NCI-H345 (cell line): ENCODE measurements around the gene CTTN.
"Not testable (repeated sequence)": the region's sequence is repeated elsewhere in the genome, so short reads cannot be mapped to it uniquely, and the experiment has no call there.

ENCODE experiments used
- DNase-seq: peaks from one replicate; lab custom pipeline; 2025; lab: John Stamatoyannopoulos, UW

The CTTN gene

GRCh38 chr11:70381872-70382861, 16.2 kb upstream of the CTTN start:
- DNase-seq, result no peak

GRCh38 chr11:70383664-70384565, 14.4 kb upstream of the CTTN start:
- no peak for DNase-seq

- DNase-seq, result no peak
Measured at GRCh38 chr11:70384566-70385152, 13.7 kb upstream of the CTTN start.

DNA sequence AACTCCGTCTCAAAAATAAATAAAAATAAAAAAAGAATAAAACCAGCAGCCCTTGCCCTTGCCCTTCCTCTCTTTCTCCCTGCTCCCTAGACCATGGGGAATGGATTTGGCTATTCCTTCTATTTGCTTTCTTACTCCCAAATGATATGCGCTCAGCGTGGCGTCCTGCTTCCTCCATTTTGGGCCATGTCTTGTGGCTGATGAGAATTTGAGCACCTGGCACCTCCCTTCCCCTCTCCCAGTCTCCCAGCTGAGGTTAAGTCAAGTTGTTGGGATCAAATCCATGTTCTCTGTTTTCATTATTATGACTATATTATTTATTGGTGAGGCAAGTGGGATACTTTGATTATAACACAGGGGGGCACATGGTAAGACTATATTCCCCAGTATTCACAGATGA, 10.8 kb upstream of the CTTN start:
- DNase-seq, result no peak

DNA sequence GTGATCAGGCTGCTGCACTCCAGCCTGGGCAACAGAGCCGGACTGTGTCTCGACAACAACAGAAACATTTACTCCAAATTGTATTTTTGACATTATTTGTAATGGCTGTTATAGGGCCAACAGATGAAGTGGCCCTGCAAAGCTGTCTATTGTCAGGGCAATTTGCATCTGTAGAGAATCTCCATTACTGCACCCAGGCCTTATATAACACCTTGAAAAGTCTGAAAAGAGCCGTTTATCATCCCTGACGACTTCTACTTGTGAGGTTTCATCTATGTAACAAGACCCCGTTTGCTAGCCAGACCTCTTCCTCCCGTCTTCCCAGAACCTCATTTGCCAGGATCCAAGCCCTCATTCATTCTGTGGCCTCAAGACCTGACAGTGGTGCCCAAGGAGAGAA, 9.1 kb upstream of the CTTN start:
- no peak for DNase-seq

DNA sequence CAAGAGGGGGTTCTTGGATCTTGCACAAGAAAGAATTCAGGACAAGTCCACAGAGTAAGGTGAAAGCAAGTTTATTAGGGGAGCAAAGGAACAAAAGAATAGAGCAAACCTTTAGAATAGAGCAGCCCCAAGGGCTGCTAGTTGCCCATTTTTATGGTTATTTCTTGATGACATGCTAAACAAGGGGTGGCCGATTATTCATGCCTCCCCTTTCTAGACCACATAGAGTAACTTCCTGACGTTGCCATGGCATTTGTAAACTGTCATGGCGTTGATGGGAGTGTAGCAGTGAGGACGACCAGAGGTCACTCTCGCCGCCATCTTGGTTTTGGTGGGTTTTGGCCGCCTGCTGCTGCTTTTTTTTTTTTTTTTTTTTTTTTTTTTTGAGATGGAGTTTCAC, 7.4 kb upstream of the CTTN start:
- not testable (repeated sequence) for DNase-seq

DNA sequence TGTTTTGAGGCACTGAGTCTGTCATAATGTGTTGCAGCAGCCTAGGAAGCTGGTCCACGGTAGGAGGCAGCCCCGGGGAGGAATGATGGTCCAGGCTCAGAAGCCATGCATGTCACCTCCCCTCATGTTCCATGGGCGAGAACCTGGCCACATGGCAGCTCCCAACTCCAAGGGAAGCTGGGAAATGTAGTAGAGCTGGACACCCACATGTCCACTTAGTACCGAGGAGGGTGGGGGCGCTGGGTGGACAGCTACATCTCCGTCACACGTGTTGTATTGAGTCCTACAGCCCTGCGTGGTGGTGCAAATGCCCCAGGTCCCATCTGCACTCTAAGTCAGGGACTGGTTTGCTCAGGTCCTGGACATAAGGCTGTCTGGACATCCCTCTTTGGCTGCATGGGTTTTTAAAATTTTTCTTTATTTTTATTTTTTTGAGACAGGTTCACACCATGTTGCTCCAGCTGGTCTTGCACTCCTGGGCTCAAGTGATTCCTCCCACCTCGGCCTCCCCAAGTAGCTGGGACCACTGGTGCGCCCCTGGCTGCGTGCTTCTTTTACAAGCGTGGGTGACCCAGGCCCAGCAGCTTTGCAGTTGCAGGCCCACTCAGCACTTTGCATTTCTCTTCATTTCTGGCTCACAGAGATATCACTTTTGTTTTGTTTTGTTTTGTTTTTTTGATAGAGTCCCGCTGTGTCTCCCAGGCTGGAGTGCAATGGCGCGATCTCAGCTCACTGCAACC, 3.9 kb upstream of the CTTN start:
- DNase-seq, result no peak

DNA sequence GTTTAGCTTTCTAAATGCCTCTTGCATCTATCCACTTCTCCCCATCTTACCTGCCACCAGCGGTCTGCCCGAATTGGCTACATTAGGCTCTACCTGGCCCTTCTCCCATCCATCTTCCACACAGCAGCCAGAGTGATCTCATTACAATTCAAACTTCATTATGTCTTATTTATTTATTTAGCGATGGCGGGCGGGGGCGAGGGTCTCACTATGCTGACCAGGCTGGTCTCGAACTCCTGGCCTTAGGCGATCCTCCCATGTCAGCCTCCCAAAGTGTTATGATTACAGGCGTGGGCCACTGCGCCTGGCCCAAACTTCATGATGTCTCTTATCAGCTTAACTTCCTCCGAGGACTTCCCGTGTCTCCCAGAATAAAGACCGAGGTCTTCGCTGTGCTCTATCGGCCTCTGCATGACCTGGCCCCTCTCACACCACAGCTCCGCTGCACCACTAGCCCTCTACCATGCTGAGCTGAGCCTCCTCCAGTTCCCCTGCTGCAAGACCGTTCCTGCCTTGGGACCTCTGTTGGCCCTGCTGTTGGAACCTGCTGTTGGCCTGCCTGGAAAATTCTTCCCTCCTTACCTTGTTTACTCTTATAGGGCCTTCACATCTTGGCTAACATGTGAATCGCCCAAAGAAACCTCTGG, 870 bp upstream of the CTTN start:
- DNase-seq, result peak; percentile 25

DNA sequence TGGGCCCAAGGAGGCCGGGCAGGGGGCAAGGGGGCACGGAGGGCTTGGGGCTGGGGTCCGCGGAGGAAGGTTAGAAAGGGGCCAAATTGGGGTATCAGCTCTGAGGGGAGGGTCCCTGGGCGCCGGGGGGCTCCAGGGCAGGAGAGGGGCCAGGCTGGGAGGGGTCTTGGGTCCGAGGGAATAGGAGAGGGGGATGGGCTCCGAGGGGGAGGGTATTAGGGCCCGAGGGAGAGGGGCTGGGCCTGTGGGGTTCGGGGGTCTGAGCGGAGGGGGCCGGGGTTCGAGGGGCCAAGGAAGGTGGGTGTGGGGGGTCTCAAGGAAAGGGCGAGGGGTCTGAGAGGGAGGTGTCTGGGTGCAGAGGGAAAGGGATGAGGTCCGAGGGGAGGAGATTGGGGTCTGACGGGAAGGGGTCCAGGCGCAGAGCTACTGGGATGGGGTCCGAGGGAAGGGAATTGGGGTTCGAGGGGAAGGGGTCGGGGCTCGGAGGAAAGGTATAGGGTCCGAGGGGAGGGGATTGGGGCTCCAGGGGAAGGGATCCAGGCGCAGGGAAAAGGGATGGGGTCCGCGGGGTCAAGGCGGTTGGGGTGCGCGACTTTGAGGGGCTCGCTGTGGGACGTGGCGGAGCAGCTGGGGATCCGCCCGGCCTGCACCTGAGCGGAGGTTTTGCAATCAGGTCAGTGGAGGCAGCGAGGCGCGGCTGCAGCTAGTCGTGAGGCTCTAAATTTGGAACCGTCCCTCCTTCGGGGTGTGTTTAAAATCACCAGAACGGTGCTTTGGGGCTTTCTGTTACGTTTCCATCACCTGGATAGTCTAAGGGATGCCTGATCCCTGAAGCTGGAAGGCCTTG, 728 bp downstream of the CTTN start:
- DNase-seq, result no peak

- no peak for DNase-seq
Measured at GRCh38 chr11:70399681-70400112, 1.4 kb downstream of the CTTN start.

- no peak for DNase-seq
Measured at GRCh38 chr11:70400643-70401042, 2.3 kb downstream of the CTTN start.

- DNase-seq, result no peak
Measured at GRCh38 chr11:70402016-70402415, 3.7 kb downstream of the CTTN start.

- DNase-seq, result no peak
Measured at GRCh38 chr11:70402685-70403084, 4.4 kb downstream of the CTTN start.

GRCh38 chr11:70404244-70404643, 5.9 kb downstream of the CTTN start:
- DNase-seq, result no peak

DNA sequence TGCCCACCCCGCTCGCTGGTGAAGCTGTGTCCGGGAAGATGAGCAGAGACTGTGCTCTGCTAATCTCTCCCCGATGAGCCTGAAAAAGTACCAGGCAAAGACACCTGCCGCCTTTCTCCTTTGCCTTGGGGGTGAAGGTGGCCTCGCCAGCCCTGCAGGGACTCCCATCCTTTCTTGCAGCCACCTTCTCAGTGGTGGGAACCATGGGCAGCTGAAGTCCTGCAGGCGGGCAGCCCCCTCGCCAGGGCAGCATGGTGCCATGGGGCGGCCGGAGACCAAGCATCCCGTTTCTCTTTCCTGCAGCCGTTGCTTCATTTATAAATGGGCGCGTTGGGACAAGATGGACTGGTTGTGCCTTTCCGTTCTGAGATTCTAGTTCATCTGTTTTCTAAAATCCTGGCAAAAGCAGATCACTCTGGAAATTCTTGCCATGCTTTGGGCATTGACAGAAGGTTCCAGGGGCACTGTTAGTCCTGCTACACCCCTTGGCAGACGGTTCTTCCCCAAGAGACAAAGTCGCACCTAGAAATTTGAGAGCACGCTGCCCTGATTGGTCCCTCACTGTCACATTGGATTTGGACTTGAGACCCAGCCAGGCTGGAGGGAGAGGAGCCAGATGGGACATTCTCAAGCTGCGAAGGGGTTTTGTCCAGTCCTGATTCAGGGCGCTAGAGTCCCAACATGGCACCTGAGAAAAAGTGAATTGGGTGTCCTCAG, 7.5 kb downstream of the CTTN start:
- DNase-seq, result no peak

- DNase-seq, result no peak
Measured at GRCh38 chr11:70407121-70407520, 8.8 kb downstream of the CTTN start.

- no peak for DNase-seq
Measured at GRCh38 chr11:70407814-70408213, 9.5 kb downstream of the CTTN start.

DNA sequence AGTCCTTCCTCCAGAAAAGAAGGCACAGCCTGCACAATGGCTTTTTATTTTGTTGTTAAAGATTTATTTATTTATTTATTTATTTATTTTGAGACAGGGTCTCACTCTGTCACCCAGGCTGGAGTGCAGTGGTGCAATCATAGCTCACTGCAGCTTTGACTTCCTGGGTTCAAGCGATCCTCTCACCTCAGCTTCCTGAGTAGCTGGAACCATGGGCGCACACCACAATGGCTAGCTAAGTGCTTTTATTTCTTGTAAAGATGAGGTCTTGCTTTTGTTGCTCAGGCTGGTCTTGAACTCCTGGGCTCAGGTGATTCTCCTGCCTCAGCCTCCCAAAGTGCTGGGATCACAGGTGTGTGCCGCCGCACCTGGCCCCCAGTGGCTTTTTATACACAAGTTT, 10.0 kb downstream of the CTTN start:
- DNase-seq, result not testable (repeated sequence)

DNA sequence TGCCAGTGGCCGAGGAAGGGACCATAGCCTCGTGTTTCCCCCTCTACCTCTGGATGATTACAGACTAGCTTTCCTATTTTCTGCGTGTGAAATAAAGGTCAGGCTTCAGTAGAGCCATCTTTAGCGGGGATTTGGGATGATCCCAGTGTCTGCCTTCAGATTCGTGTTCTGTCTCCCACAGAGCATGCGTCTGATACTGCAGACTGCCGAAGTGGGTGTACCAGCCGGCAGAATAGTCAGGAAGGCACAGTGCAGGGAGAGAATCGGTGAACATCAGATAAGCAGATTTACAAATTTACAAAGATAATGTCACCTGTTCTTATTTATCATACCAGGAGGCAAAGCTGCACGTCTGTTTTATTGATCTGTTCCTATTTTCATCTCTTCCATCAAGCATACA, 11.1 kb downstream of the CTTN start:
- DNase-seq, result no peak

DNA sequence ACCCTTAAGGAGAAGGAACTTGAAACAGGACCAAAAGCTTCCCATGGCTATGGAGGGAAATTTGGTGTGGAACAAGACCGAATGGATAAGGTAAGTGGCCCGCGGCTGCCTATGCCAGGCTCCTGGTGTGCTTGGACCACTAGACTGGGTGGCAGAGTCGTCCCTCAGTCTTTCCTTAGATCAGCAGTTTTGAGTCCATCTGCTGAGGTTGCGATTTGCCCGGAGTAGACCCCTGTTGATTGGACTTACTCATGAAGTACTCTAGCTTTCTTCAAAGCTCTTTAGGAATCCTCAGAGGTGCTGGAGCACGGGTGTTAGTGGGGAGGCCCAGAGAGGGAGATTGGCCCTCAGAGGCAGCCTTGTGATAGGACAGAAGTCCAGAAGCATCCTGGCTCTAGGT, 11.5 kb downstream of the CTTN start:
- DNase-seq, result no peak
